D721Med (cell line): ENCODE results near the gene CEP170B.
A peak's percentile ranks its signal among the peaks of the same experiment; 100 is the strongest.

Experiments
- DNase-seq: peaks from one replicate; pipeline ENCODE4 v3.0.0; 2011; ENCODE audit warnings: low spot score; ENCODE audit not compliant: insufficient read length
- FAIRE-seq: peaks from 2 replicates; lab custom pipeline; 2011; peaks lifted over from hg19 to GRCh38; lab: Jason Lieb, UNC
- TF ChIP-seq, protein P1 (sequence below): IDR thresholded peaks from 2 replicates; pipeline ENCODE4 v1.5.1; 2012; ENCODE audit warnings: mild to moderate bottlenecking, control low read depth; ENCODE audit not compliant: insufficient read depth; ENCODE audit errors: missing control alignments

CEP170B gene

GRCh38 chr14:104930526-104931303, 65.6 kb downstream of the CEP170B start:
- FAIRE-seq (no peak), DNase-seq (no peak)
- TF ChIP-seq, protein P1, sequence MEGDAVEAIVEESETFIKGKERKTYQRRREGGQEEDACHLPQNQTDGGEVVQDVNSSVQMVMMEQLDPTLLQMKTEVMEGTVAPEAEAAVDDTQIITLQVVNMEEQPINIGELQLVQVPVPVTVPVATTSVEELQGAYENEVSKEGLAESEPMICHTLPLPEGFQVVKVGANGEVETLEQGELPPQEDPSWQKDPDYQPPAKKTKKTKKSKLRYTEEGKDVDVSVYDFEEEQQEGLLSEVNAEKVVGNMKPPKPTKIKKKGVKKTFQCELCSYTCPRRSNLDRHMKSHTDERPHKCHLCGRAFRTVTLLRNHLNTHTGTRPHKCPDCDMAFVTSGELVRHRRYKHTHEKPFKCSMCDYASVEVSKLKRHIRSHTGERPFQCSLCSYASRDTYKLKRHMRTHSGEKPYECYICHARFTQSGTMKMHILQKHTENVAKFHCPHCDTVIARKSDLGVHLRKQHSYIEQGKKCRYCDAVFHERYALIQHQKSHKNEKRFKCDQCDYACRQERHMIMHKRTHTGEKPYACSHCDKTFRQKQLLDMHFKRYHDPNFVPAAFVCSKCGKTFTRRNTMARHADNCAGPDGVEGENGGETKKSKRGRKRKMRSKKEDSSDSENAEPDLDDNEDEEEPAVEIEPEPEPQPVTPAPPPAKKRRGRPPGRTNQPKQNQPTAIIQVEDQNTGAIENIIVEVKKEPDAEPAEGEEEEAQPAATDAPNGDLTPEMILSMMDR, result no peak

GRCh38 chr14:104931304-104931770, 66.3 kb downstream of the CEP170B start:
- TF ChIP-seq, protein P1, result no peak
- DNase-seq (no peak), FAIRE-seq (no peak)

DNA sequence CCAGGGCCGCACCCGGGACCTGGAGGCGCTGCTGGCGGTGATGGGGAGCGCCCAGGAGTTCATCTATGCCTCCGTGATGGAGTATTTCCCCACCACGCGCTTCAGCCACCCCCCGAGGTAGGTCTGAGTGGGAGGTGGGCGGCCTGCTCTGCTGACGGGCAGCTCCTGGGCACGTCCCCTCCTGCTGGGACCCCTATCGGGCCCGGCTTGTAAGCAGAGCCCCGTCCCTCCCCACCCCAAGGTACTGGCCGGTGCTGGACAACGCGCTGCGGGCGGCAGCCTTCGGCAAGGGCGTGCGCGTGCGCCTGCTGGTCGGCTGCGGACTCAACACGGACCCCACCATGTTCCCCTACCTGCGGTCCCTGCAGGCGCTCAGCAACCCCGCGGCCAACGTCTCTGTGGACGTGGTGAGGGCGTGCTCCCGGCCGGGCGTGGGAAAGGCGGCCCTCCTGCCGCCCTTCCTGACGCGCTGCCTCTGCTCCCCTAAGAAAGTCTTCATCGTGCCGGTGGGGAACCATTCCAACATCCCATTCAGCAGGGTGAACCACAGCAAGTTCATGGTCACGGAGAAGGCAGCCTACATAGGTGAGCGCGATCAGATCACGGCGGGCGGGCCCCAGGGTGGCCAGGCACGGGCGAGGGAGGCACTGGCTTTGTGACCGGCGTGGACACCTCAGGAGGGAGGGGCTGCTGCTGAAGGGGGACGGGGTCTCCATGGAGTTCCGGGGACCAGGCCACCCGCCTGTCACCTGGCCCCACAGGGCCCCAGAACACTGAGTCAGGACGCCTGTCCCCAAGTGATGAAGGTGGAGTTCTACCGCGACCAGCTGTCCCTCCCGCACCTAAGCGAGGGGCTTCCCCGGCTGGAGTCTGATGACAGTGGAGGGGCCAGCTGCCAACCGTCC, 67.0 kb downstream of the CEP170B start:
- FAIRE-seq, result no peak

DNA sequence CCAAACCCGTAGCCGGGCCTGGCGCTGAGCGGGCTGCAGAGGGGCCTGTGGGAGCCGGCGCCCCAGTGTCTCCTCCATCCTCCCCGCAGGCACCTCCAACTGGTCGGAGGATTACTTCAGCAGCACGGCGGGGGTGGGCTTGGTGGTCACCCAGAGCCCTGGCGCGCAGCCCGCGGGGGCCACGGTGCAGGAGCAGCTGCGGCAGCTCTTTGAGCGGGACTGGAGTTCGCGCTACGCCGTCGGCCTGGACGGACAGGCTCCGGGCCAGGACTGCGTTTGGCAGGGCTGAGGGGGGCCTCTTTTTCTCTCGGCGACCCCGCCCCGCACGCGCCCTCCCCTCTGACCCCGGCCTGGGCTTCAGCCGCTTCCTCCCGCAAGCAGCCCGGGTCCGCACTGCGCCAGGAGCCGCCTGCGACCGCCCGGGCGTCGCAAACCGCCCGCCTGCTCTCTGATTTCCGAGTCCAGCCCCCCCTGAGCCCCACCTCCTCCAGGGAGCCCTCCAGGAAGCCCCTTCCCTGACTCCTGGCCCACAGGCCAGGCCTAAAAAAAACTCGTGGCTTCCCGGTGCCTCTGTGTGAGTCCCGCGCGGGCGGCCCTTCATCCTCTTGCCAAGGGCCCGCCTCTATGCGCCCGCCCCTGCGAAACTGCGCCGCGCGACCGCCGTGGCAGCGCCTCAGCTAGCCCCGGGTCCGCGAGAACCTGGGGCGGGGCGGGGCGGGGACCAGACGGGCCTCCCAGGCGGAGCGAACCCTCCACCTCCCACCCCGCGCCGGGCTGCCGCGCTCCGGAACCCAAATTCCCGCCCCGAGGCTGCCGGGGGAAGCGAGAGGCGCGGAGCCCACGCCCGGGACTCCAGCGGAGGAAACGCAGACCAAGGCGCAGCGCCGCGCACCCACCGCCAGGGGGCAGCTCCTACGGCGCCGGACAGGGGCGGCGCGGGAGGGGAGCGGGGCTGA, 67.9 kb downstream of the CEP170B start:
- FAIRE-seq (no peak), DNase-seq (peak; percentile 96)
- TF ChIP-seq, protein P1, result peak; percentile 59

More for the DNA sequence above, 67.0 kb downstream of the CEP170B start:
- TF ChIP-seq, protein P1, result no peak
- DNase-seq, result no peak

GRCh38 chr14:104933746-104934733, 69.0 kb downstream of the CEP170B start:
- DNase-seq (no peak), FAIRE-seq (no peak)

More at GRCh38 chr14:104933746-104934733, 69.0 kb downstream of the CEP170B start:
- TF ChIP-seq, protein P1, result no peak
